ENCODE results near the gene TMEM114.

- TF ChIP-seq POLR2A (IDR thresholded peaks at IDR 0.05) (no peak), CTCF (IDR thresholded peaks at IDR 0.05) (no peak)
These were observed 49.4 kb upstream of the TMEM114 start for GRCh38 chr16:8639694-8640093.
